ENCODE results near the gene SPATA2.
"Not testable (repeated sequence)": the region's sequence is repeated elsewhere in the genome, so short reads cannot be mapped to it uniquely, and the experiment has no call there.

Gene SPATA2

GRCh38 chr20:49915380-49916145 lies at the start of gene SPATA2:
TSS of gene SPATA2 (minus strand) at chr20:49915529. CDS start at chr20:49908490, 7,039 bp downstream.
- TF ChIP-seq ZFX (IDR thresholded peaks at IDR 0.05) = no peak
- no peak for TF ChIP-seq CTCF (conservative IDR thresholded peaks at IDR 0.05)

GRCh38 chr20:49961413-49961812 lies 46.1 kb upstream of the SPATA2 start:
- no peak overlapping the region for H3K27ac ChIP-seq
- TF ChIP-seq ZFX (IDR thresholded peaks at IDR 0.05) = no peak
- TF ChIP-seq CTCF (conservative IDR thresholded peaks at IDR 0.05) = no peak

More at GRCh38 chr20:49915380-49916145, at the start of gene SPATA2:
- peak within 1 kb of the TSS; percentile 97 for H3K27ac ChIP-seq

GRCh38 chr20:49957089-49957938 lies 42.0 kb upstream of the SPATA2 start:
- not testable (repeated sequence) for H3K27ac ChIP-seq

GRCh38 chr20:49956689-49957088 lies 41.4 kb upstream of the SPATA2 start:
- H3K27ac ChIP-seq = no peak overlapping the region
- TF ChIP-seq ZFX (IDR thresholded peaks at IDR 0.05) = no peak
- no peak for TF ChIP-seq CTCF (conservative IDR thresholded peaks at IDR 0.05)

GRCh38 chr20:49955830-49956396 lies 40.6 kb upstream of the SPATA2 start:
- H3K27ac ChIP-seq = not testable (repeated sequence)

GRCh38 chr20:49955167-49955566 lies 39.8 kb upstream of the SPATA2 start:
- no peak overlapping the region for H3K27ac ChIP-seq
- TF ChIP-seq CTCF (conservative IDR thresholded peaks at IDR 0.05) (no peak), ZFX (IDR thresholded peaks at IDR 0.05) (no peak)

- no peak overlapping the region for H3K27ac ChIP-seq
- TF ChIP-seq ZFX (IDR thresholded peaks at IDR 0.05) (no peak), CTCF (conservative IDR thresholded peaks at IDR 0.05) (no peak)
These were observed 35.8 kb upstream of the SPATA2 start for GRCh38 chr20:49951151-49951550.

GRCh38 chr20:49948809-49949507 lies 33.6 kb upstream of the SPATA2 start:
- H3K27ac ChIP-seq = no peak overlapping the region
- TF ChIP-seq CTCF (conservative IDR thresholded peaks at IDR 0.05) = no peak
- no peak for TF ChIP-seq ZFX (IDR thresholded peaks at IDR 0.05)

All from C4-2B (cell line).